H1 (cell line): ENCODE measurements around the gene ACTR1A. TPM values are rescaled to one million over a fixed set of nuclear protein-coding genes. Genes with fewer than 3 reads are reported as not detected.
A peak's percentile ranks its signal among the peaks of the same experiment; 100 is the strongest.

Experiments
- ASH2L ChIP-seq: fragments of 200-600, 300-600 bp; sonication (generic); IDR thresholded peaks from one replicate; pipeline ENCODE4 v1.7.1; 2017; ENCODE audit warnings: low read length
- CEBPB ChIP-seq: IDR thresholded peaks from 2 replicates; pipeline ENCODE4 v1.6.1; 2012; ENCODE audit warnings: low read depth, low read length
- KDM4A ChIP-seq: IDR thresholded peaks from one replicate; pipeline ENCODE4 v1.7.1; 2012; ENCODE audit warnings: low read depth, mild to moderate bottlenecking, moderate library complexity, low read length, inconsistent platforms; ENCODE audit not compliant: severe bottlenecking
- KDM5A ChIP-seq: fragments of 200-600 bp; IDR thresholded peaks from 2 replicates; pipeline ENCODE4 v1.7.1; 2012; ENCODE audit warnings: mild to moderate bottlenecking, low read length, inconsistent platforms, mixed read lengths
- MAX ChIP-seq: IDR thresholded peaks from 2 replicates; pipeline ENCODE4 v1.6.1; 2012; ENCODE audit warnings: inconsistent platforms
- RBBP5 ChIP-seq: IDR thresholded peaks from 2 replicates; pipeline ENCODE4 v1.7.1; 2012; ENCODE audit warnings: low read depth, mild to moderate bottlenecking, inconsistent platforms, low read length, moderate library complexity, borderline replicate concordance
- RFX5 ChIP-seq: IDR thresholded peaks from 2 replicates; pipeline ENCODE4 v1.6.1; 2011; ENCODE audit warnings: low read depth, low read length, improper control_type of control experiment, borderline replicate concordance
- RXRA ChIP-seq: IDR thresholded peaks from 2 replicates; pipeline ENCODE4 v1.6.1; 2011; ENCODE audit warnings: low read depth, mild to moderate bottlenecking, low read length, moderate library complexity; ENCODE audit not compliant: insufficient read depth
- SAP30 ChIP-seq: fragments of 300-600 bp; sonication (generic); IDR thresholded peaks from 2 replicates; pipeline ENCODE4 v1.7.1; 2012; ENCODE audit warnings: low read length, moderate library complexity, mild to moderate bottlenecking, inconsistent platforms; ENCODE audit not compliant: insufficient read depth, insufficient replicate concordance
- TAF1 ChIP-seq: IDR thresholded peaks from 2 replicates; pipeline ENCODE4 v1.6.1; 2011; ENCODE audit warnings: mild to moderate bottlenecking, low read depth, low read length
- TCF12 ChIP-seq: IDR thresholded peaks from 2 replicates; pipeline ENCODE4 v1.6.1; 2011; ENCODE audit warnings: low read depth, mild to moderate bottlenecking, low read length
- TEAD4 ChIP-seq: IDR thresholded peaks from 2 replicates; pipeline ENCODE4 v1.6.1; 2012; ENCODE audit warnings: low read depth, low read length, inconsistent platforms, mixed read lengths
- polyA plus RNA-seq, 7 experiments: library from polyadenylated mRNA; depleted of rRNA in 3 of 7; stranded (reverse) in 5 of 7; unstranded in 2 of 7; fragments of >200 nt in 5 of 7; fragments of 200-250 nt in 2 of 7; gene quantifications; 1 replicate in 5 of 7; 2 replicates in 1 of 7; 4 replicates in 1 of 7; pipeline versions ENCODE4 v1.2.1 to v1.2.3, GENCODE V29; 2011 to 2013; ENCODE audit warnings: missing spikeins in 2 of 7, mixed read lengths in 2 of 7
- total RNA-seq: library from RNA; stranded (reverse); fragmentation: NEBNext Ultra II Directional; extraction: Animal tissue kit (Norgen Biotek cat#: 25700); gene quantifications from 2 replicates; pipeline ENCODE4 v1.2.1, GENCODE V29; 2021

ACTR1A gene
- total and polyA plus RNA-seq, 2 of the 8 experiments (the other 6 are each of a cell fraction or from before 2014, with no cell fraction given) = 78.6 to 86.3 TPM

DNA sequence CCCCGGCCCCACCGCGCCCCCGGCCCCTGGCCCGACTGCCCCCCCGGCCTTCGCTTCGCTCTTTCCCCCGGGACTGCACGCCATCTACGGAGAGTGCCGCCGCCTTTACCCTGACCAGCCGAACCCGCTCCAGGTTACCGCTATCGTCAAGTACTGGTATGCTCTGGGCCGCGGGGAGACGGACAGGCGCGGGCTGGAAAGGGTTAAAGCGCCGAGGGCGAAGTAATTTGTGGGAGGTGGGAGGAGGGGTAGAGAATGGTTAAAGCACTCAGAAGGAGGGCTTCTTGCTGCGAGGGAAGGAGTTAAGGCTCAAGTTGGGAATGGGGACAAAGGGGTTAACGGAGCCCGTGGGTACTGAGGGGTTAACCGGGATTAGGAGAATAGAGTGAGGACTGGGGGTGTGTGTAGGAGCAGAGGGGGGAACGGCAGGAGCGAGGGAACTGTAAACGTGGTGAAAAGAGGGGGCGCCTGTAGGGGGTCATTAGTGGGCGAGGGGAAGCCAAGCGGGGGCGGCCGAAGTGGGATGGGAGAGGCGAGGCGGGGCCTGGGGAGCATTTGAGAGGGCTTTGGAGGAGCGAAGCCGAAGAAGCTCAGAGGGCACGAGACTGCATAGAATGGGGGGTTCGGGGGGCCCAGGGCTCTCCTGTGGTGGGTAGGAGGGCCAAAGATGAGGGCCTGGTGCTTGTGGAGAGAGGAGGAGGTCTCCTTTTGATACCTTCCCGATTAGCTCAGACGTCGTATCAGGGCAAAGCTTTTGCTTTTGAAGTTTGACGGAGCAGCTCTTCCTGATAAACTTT, 1.9 kb upstream of the ACTR1A start (continued):
- TF ChIP-seq KDM5A (no peak), TEAD4 (0 out of 2 replicates have a peak, but pooled peaks have one; percentile 36), TCF12 (0 out of 2 replicates have a peak, but pooled peaks have one; percentile 58), RFX5 (no peak), KDM4A (peak; percentile 72), SAP30 (peak; percentile 54), ASH2L (peak; percentile 68), TAF1 (peak; percentile 12; the same call in 1 of the 2 replicates), MAX (peak; percentile 12; the same call in 1 of the 2 replicates), RXRA (no peak), CEBPB (no peak), RBBP5 (peak; percentile 78; the same call in 1 of the 2 replicates)
